ACC112 (cell line): ENCODE measurements around the gene PPP3R1.

Experiments used
- H2AFZ ChIP-seq: fragments of 200-600 bp; sonication (generic); one replicate; pipeline ENCODE4 v1.6.0; 2017; ENCODE audit warnings: antibody characterized with exemption, low read length; ENCODE audit not compliant: unreplicated experiment
- H3K27ac ChIP-seq: fragments of 200-600 bp; sonication (generic); 2 replicates; pipeline ENCODE4 v1.5.1; 2014; ENCODE audit warnings: low read depth, mild to moderate bottlenecking, antibody characterized with exemption, low read length, moderate library complexity
- H3K27me3 ChIP-seq: fragments of 200-600 bp; sonication (generic); 2 replicates; pipeline ENCODE4 v1.6.1; 2014; ENCODE audit warnings: mild to moderate bottlenecking, antibody characterized with exemption, low read length, moderate library complexity, mixed read lengths; ENCODE audit not compliant: insufficient read depth
- H3K36me3 ChIP-seq: fragments of 200-600 bp; sonication (generic); 2 replicates; pipeline ENCODE4 v1.6.1; 2016; ENCODE audit warnings: mild to moderate bottlenecking, antibody characterized with exemption, low read length, moderate library complexity, mixed read lengths; ENCODE audit not compliant: insufficient read depth
- H3K4me1 ChIP-seq: fragments of 200-600 bp; sonication (generic); one replicate; pipeline ENCODE4 v1.6.1; 2016; ENCODE audit warnings: low read length, mixed read lengths; ENCODE audit not compliant: insufficient read depth, unreplicated experiment, control insufficient read depth
- H3K4me3 ChIP-seq: fragments of 200-600 bp; sonication (generic); 2 replicates; pipeline ENCODE4 v1.5.1; 2014; ENCODE audit warnings: mild to moderate bottlenecking, low read depth, low read length
- H3K79me2 ChIP-seq: fragments of 200-600 bp; sonication (generic); one replicate; pipeline ENCODE4 v1.6.0; 2016; ENCODE audit warnings: low read length; ENCODE audit not compliant: control insufficient read depth, unreplicated experiment, insufficient read depth

Gene PPP3R1

DNA sequence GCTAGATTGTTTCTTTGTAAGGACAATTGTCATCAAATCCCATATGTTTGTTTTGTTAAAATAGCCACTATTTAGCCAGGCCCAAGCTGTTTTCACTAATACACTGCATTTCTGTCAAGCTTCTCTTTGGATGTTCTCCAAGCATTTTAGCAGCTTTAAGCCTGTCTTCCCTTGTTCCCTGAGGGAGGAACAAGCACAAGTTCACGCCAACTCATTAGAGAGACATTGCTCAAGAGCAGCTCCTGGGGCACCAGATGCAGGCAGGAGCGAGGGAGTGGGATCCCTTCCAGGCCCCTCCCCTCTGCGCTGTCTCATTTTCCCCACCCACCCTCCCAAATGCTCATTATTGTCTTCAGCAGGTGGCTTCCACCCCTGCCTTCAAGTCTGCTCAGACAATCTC is 32.6 kb upstream of the PPP3R1 start:
- H3K27me3 ChIP-seq: no peaks in the 10 kb centered on the region
- H2AFZ ChIP-seq: no peak overlapping the region
- H3K36me3 ChIP-seq: no peaks in the 10 kb centered on the region
- H3K4me1 ChIP-seq: peaks cover 9% of the 10 kb centered on the region
- no peaks in the 10 kb centered on the region for H3K79me2 ChIP-seq
- no peak overlapping the region for H3K27ac ChIP-seq
- H3K4me3 ChIP-seq: no peak overlapping the region

DNA sequence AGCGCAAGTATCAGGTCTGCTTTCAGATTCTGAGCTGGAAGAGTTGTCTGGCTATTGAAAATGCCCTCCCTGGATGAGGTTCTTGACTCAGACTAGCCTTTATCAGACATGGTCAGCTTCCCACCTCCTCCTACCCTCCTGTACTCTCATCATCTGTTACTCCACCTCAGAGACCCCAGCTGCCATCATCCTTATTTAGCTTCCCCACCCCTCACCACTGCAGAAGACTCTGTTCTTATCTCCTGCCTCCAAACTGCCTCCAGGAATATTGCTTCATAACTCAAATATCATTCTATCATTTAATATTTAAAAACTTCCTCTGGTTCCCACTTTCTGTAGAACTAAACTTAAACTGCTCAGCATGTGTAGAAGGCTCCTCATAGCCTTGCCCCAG is 31.1 kb upstream of the PPP3R1 start:
- Histone ChIP-seq H3K27me3 (no peaks in the 10 kb centered on the region), H3K4me3 (no peak overlapping the region), H3K4me1 (peaks cover 9% of the 10 kb centered on the region), H2AFZ (no peak overlapping the region), H3K79me2 (no peaks in the 10 kb centered on the region), H3K36me3 (no peaks in the 10 kb centered on the region), H3K27ac (no peak overlapping the region)

DNA sequence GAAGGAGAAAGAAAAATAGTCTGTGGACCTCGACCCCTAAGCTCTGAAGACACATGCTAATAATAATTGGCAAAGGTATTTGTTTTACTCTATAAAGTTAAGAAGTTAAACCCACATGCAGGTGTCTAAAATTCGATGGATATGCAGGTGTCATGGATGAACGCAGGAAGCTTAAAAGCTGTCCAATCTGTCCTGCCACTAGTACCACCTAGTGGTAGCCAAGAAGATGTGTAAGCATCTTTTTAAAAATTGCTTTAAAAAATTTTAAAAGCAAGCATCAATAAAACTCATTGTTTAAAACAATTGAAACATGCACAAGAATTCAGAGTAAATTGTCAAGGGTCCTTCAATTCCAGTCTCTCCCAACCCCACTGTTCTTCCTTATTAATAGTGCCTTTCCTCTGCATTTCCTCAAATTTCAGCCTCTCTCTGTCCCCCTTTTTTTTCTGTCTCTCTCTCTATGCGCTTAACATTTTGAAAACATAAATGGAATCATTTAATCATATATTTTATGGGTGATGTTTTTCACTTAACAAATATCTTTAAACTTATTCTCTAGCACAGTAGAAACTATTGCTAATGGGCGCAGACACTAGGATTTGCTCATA is 30.6 kb upstream of the PPP3R1 start:
- Histone ChIP-seq H3K4me1 (peaks cover 9% of the 10 kb centered on the region), H2AFZ (no peak overlapping the region), H3K36me3 (no peaks in the 10 kb centered on the region), H3K27ac (no peak overlapping the region), H3K4me3 (no peak overlapping the region), H3K79me2 (no peaks in the 10 kb centered on the region), H3K27me3 (no peaks in the 10 kb centered on the region)

DNA sequence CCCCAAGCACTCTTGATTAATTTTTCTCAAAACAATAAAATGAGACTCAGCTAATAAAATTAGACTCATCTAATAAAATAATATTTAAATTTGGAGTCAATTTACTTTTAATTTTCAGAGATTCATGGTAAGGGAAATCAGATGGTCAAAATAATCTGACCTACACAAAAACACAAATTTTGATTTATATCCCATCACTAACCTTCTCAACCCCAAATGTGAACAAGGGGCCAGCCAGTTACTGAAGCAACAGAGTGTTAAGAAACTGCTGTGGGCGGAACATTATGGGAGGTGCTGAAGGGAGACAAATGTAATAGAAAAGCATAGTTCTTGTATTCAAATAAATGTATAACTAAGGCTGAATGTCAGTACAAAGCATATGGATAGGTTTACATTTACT is 28.5 kb upstream of the PPP3R1 start:
- no peaks in the 10 kb centered on the region for H3K27me3 ChIP-seq
- H3K4me1 ChIP-seq: peaks cover 9% of the 10 kb centered on the region
- H3K79me2 ChIP-seq: no peaks in the 10 kb centered on the region
- no peak overlapping the region for H2AFZ ChIP-seq
- H3K36me3 ChIP-seq: no peaks in the 10 kb centered on the region
- no peak overlapping the region for H3K27ac ChIP-seq
- no peak overlapping the region for H3K4me3 ChIP-seq

DNA sequence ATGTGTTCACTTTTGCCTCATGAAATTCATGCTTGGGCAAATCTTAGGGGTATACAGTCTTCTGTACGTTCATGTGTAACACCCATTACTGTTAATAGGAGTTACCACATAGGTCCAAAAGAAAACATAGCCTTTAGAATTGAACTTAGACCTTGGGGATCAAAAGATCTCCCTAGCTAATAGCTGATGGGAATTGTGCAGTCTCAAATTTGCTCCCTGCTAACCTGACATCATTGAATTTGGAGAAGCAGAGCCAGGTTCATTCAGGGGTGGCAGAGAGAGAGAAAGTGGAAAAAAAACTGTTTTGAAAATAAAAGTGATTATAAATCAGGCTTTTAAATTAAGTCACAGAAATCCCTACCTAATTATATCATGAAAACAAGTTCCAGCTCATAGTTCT is 28.0 kb upstream of the PPP3R1 start:
- H3K4me1 ChIP-seq: peaks cover 9% of the 10 kb centered on the region
- H3K79me2 ChIP-seq: no peaks in the 10 kb centered on the region
- H3K4me3 ChIP-seq: no peak overlapping the region
- no peak overlapping the region for H2AFZ ChIP-seq
- no peaks in the 10 kb centered on the region for H3K27me3 ChIP-seq
- no peaks in the 10 kb centered on the region for H3K36me3 ChIP-seq
- no peak overlapping the region for H3K27ac ChIP-seq

DNA sequence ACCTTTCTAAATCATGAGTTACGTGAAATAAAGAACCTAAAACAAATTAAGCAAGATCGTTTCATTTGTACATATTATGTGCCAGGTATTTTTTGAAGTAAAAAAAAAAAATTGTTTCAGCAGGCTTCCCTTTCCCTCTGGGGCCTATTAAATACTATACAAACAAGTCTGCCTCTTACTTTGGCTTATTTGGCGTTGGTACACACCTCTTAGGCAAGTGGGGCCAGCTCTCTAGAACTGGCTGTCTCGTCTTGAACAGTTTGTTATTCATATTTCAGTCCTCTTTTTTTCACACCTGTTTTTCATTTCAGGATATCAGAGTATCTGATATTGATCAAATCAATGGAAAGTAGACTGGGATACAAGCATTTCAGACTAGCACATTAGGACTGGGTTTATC is 27.4 kb upstream of the PPP3R1 start:
- Histone ChIP-seq H3K4me1 (peaks cover 9% of the 10 kb centered on the region), H3K4me3 (no peak overlapping the region), H3K79me2 (no peaks in the 10 kb centered on the region), H3K27ac (no peak overlapping the region), H3K27me3 (no peaks in the 10 kb centered on the region), H3K36me3 (no peaks in the 10 kb centered on the region), H2AFZ (no peak overlapping the region)

DNA sequence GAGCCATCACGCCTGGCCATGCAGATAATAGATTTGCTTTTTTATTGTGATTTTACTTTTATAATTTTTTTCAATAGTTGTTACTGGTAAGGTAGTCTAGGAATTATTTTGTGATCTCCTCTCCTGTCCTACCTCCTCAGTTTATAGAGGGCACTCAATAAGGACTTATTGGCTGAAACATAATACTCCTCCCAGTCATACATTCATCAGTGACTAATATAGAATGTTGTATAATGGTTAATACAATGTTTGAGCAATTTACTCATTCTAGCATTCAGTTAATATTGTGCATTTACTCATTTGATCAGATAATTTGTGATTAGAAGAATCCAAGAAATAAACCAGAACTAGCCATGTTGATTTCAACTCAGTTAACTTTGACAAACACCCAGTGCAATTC is 25.8 kb upstream of the PPP3R1 start:
- Histone ChIP-seq H3K36me3 (no peaks in the 10 kb centered on the region), H3K27ac (no peak overlapping the region), H3K4me1 (peaks cover 6% of the 10 kb centered on the region), H2AFZ (no peak overlapping the region), H3K79me2 (no peaks in the 10 kb centered on the region), H3K27me3 (no peaks in the 10 kb centered on the region), H3K4me3 (no peak overlapping the region)

DNA sequence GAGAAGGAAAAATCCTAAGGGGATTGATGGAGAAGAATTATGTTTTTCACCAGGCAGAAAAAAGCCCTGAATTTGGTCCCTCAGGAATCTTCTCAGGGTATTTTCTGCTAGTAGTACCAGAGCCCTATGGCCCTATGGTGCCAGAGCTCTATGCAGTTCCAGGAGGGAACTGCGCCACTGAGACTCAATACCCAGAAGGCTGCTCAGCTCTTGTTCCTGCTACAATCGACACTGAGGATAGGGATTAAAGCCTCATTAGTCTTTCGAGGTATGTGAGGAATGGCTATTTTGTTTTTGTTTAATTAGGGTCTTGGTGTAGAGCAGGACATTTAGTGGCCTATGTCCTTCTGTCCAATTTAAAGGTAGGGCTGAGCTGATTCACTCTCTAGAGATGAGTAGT is 21.7 kb upstream of the PPP3R1 start:
- Histone ChIP-seq H3K79me2 (no peaks in the 10 kb centered on the region), H3K27ac (no peak overlapping the region), H3K36me3 (no peaks in the 10 kb centered on the region), H3K27me3 (no peaks in the 10 kb centered on the region), H3K4me1 (peaks cover 6% of the 10 kb centered on the region), H3K4me3 (no peak overlapping the region), H2AFZ (no peak overlapping the region)

DNA sequence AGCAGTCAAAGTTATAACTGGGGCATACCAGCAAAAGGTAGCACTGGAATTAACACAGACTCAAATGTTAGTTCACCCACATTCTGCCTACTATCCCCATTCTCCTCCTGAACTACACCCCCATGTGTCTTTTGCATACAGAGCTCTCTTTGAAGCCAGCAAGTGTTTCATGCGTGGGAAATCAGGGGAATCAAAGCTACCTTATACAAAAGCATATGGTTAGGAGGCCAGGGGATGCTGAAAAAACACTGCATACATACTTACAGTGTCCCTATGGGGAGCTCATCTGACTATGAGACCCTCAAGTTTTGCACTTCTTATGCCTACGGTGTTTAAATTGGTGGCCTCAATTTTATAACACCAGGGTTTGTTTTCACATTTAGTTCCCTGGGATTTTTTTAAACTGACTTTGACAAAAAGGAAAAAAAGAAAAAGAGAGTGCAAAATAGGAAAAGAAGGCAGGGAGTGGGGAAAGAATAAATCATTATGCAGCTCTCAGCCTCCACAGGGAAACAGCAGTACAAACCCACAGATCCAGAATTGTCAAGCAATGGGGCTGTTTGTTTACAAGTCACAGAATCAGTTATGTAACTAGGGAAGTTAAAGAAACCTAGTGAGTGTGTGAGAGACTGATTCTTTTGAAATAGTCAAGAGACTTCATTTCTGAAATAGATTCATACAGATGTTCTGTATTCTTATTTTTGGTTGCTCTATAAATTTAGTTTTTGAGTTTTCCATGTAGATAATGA is 20.1 kb upstream of the PPP3R1 start:
- Histone ChIP-seq H3K27me3 (no peaks in the 10 kb centered on the region), H3K4me1 (peaks cover 6% of the 10 kb centered on the region), H3K27ac (no peak overlapping the region), H3K4me3 (no peak overlapping the region), H3K36me3 (no peaks in the 10 kb centered on the region), H3K79me2 (no peaks in the 10 kb centered on the region), H2AFZ (no peak overlapping the region)

DNA sequence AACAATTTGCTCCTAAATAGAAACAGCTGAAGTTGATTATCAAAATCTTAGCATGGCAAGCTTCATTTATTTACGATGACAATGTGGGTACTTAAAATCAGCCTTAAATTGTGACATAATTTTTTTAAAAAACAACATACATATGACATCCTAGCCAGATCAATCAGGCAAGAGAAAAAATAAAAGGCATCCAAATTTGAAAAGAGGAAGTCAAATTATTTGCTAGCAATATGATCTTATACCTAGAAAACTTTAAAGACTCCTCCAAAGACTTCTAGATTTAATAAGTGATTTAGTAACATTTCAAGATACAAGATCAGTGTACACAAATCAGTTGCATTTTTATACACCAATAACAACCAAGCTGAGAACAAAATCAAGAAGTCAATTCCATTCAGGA is 14.3 kb upstream of the PPP3R1 start:
- Histone ChIP-seq H3K79me2 (no peaks in the 10 kb centered on the region), H3K27me3 (no peaks in the 10 kb centered on the region), H3K27ac (no peak overlapping the region), H3K4me1 (no peaks in the 10 kb centered on the region), H2AFZ (no peak overlapping the region), H3K36me3 (no peaks in the 10 kb centered on the region), H3K4me3 (no peak overlapping the region)

DNA sequence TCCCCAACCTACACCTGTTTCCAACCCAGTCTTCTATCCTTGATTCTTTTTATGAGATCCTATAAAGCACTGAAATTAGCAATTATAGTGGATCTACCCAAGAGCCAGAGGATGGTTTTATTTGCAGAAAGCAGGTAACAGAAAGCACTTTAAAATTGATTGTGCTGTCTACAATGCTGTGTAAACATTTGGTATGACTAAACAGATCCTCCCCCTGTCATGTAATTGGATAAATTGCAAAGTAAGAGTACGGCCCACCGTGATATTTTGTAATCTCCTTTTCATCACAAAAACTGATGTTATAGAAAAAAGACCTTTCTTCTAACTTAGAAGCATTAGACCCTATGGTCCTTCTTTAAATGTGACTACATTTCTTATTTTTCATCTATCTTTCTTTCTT is 11.3 kb upstream of the PPP3R1 start:
- Histone ChIP-seq H3K79me2 (no peaks in the 10 kb centered on the region), H2AFZ (no peak overlapping the region), H3K4me3 (no peak overlapping the region), H3K36me3 (no peaks in the 10 kb centered on the region), H3K27me3 (no peaks in the 10 kb centered on the region), H3K27ac (no peak overlapping the region), H3K4me1 (peaks cover 6% of the 10 kb centered on the region)
